ENCODE results near the gene EEFSEC.

EEFSEC gene

GRCh38 chr3:128232376-128233178, 79.3 kb downstream of the EEFSEC start:
- Histone ChIP-seq H3K4me1 (ENCODE audit: control insufficient read depth, insufficient read depth, low read length, poor library complexity, severe bottlenecking) (peaks cover 18% of the 10 kb centered on the region), H3K27ac (ENCODE audit: low read depth, low read length, severe bottlenecking) (peak overlapping the region; percentile 36), H3K36me3 (ENCODE audit: control insufficient read depth, insufficient read depth, low read length) (no peaks in the 10 kb centered on the region), H3K9me3 (ENCODE audit: control insufficient read depth, low read length) (no peaks in the 10 kb centered on the region), H3K4me3 (ENCODE audit: extremely low read depth, insufficient read depth, low read length, poor library complexity, severe bottlenecking) (no peak overlapping the region)
- 76 to 82% methylated on average over 6 to 8 of the region's 14 CpGs for whole genome bisulfite sequencing, 2 experiments (ENCODE audit: insufficient coverage in 2 of 2)

- no peaks in the 10 kb centered on the region for H3K36me3 ChIP-seq (ENCODE audit: control insufficient read depth, insufficient read depth, low read length)
- H3K27ac ChIP-seq (ENCODE audit: low read depth, low read length, severe bottlenecking), result no peak overlapping the region
- H3K9me3 ChIP-seq (ENCODE audit: control insufficient read depth, low read length), result no peaks in the 10 kb centered on the region
- WGBS, 2 experiments (ENCODE audit: insufficient coverage in 2 of 2), result 85 to 91% methylated on average over 3 to 5 of the region's 11 CpGs
- H3K4me3 ChIP-seq (ENCODE audit: extremely low read depth, insufficient read depth, low read length, poor library complexity, severe bottlenecking), result no peak overlapping the region
- peaks cover 18% of the 10 kb centered on the region for H3K4me1 ChIP-seq (ENCODE audit: control insufficient read depth, insufficient read depth, low read length, poor library complexity, severe bottlenecking)
These were observed 82.1 kb downstream of the EEFSEC start for GRCh38 chr3:128235207-128235926.

GRCh38 chr3:128236657-128237056, 83.4 kb downstream of the EEFSEC start:
- 85 to 93% methylated on average over 6 of the region's 8 CpGs for WGBS, 2 experiments (ENCODE audit: insufficient coverage in 2 of 2)
- Histone ChIP-seq H3K4me3 (ENCODE audit: extremely low read depth, insufficient read depth, low read length, poor library complexity, severe bottlenecking) (no peak overlapping the region), H3K27ac (ENCODE audit: low read depth, low read length, severe bottlenecking) (no peak overlapping the region), H3K36me3 (ENCODE audit: control insufficient read depth, insufficient read depth, low read length) (no peaks in the 10 kb centered on the region), H3K4me1 (ENCODE audit: control insufficient read depth, insufficient read depth, low read length, poor library complexity, severe bottlenecking) (peaks cover 14% of the 10 kb centered on the region), H3K9me3 (ENCODE audit: control insufficient read depth, low read length) (no peaks in the 10 kb centered on the region)

GRCh38 chr3:128237348-128238183, 84.3 kb downstream of the EEFSEC start:
- peaks cover 5% of the 10 kb centered on the region for H3K4me1 ChIP-seq (ENCODE audit: control insufficient read depth, insufficient read depth, low read length, poor library complexity, severe bottlenecking)
- H3K4me3 ChIP-seq (ENCODE audit: extremely low read depth, insufficient read depth, low read length, poor library complexity, severe bottlenecking), result no peak overlapping the region
- H3K27ac ChIP-seq (ENCODE audit: low read depth, low read length, severe bottlenecking), result no peak overlapping the region
- WGBS, 2 experiments (ENCODE audit: insufficient coverage in 2 of 2), result 88 to 93% methylated on average over 3 of the region's 3 CpGs
- H3K9me3 ChIP-seq (ENCODE audit: control insufficient read depth, low read length), result no peaks in the 10 kb centered on the region
- no peaks in the 10 kb centered on the region for H3K36me3 ChIP-seq (ENCODE audit: control insufficient read depth, insufficient read depth, low read length)

- Histone ChIP-seq H3K4me1 (ENCODE audit: control insufficient read depth, insufficient read depth, low read length, poor library complexity, severe bottlenecking) (peaks cover 5% of the 10 kb centered on the region), H3K27ac (ENCODE audit: low read depth, low read length, severe bottlenecking) (no peak overlapping the region), H3K9me3 (ENCODE audit: control insufficient read depth, low read length) (no peaks in the 10 kb centered on the region), H3K4me3 (ENCODE audit: extremely low read depth, insufficient read depth, low read length, poor library complexity, severe bottlenecking) (no peak overlapping the region), H3K36me3 (ENCODE audit: control insufficient read depth, insufficient read depth, low read length) (no peaks in the 10 kb centered on the region)
These were observed 84.9 kb downstream of the EEFSEC start for GRCh38 chr3:128238184-128238489.

GRCh38 chr3:128239304-128239703, 86.0 kb downstream of the EEFSEC start:
- WGBS, 2 experiments (ENCODE audit: insufficient coverage in 2 of 2), result 97 to 100% methylated on average over 3 of the region's 3 CpGs
- H3K4me1 ChIP-seq (ENCODE audit: control insufficient read depth, insufficient read depth, low read length, poor library complexity, severe bottlenecking), result peaks cover 8% of the 10 kb centered on the region
- no peak overlapping the region for H3K4me3 ChIP-seq (ENCODE audit: extremely low read depth, insufficient read depth, low read length, poor library complexity, severe bottlenecking)
- H3K27ac ChIP-seq (ENCODE audit: low read depth, low read length, severe bottlenecking), result no peak overlapping the region
- H3K9me3 ChIP-seq (ENCODE audit: control insufficient read depth, low read length), result no peaks in the 10 kb centered on the region
- H3K36me3 ChIP-seq (ENCODE audit: control insufficient read depth, insufficient read depth, low read length), result no peaks in the 10 kb centered on the region

GRCh38 chr3:128240232-128240631, 87.0 kb downstream of the EEFSEC start:
- H3K36me3 ChIP-seq (ENCODE audit: control insufficient read depth, insufficient read depth, low read length), result no peaks in the 10 kb centered on the region
- H3K4me1 ChIP-seq (ENCODE audit: control insufficient read depth, insufficient read depth, low read length, poor library complexity, severe bottlenecking), result peaks cover 8% of the 10 kb centered on the region
- H3K9me3 ChIP-seq (ENCODE audit: control insufficient read depth, low read length), result no peaks in the 10 kb centered on the region
- WGBS, 2 experiments (ENCODE audit: insufficient coverage in 2 of 2), result 90 to 100% methylated on average over 1 of the region's 1 CpG
- no peak overlapping the region for H3K27ac ChIP-seq (ENCODE audit: low read depth, low read length, severe bottlenecking)
- no peak overlapping the region for H3K4me3 ChIP-seq (ENCODE audit: extremely low read depth, insufficient read depth, low read length, poor library complexity, severe bottlenecking)

GRCh38 chr3:128241741-128242140, 88.5 kb downstream of the EEFSEC start:
- no peaks in the 10 kb centered on the region for H3K9me3 ChIP-seq (ENCODE audit: control insufficient read depth, low read length)
- H3K4me1 ChIP-seq (ENCODE audit: control insufficient read depth, insufficient read depth, low read length, poor library complexity, severe bottlenecking), result peaks cover 8% of the 10 kb centered on the region
- H3K4me3 ChIP-seq (ENCODE audit: extremely low read depth, insufficient read depth, low read length, poor library complexity, severe bottlenecking), result no peak overlapping the region
- no peak overlapping the region for H3K27ac ChIP-seq (ENCODE audit: low read depth, low read length, severe bottlenecking)
- WGBS, 2 experiments (ENCODE audit: insufficient coverage in 2 of 2), result 100% methylated on average over 2 of the region's 5 CpGs; no CpG with 5 or more reads in 1 of the 2 experiments
- no peaks in the 10 kb centered on the region for H3K36me3 ChIP-seq (ENCODE audit: control insufficient read depth, insufficient read depth, low read length)

GRCh38 chr3:128242818-128243601, 89.7 kb downstream of the EEFSEC start:
- Histone ChIP-seq H3K27ac (ENCODE audit: low read depth, low read length, severe bottlenecking) (peak overlapping the region; percentile 74), H3K9me3 (ENCODE audit: control insufficient read depth, low read length) (no peaks in the 10 kb centered on the region), H3K36me3 (ENCODE audit: control insufficient read depth, insufficient read depth, low read length) (no peaks in the 10 kb centered on the region), H3K4me1 (ENCODE audit: control insufficient read depth, insufficient read depth, low read length, poor library complexity, severe bottlenecking) (peaks cover 8% of the 10 kb centered on the region), H3K4me3 (ENCODE audit: extremely low read depth, insufficient read depth, low read length, poor library complexity, severe bottlenecking) (no peak overlapping the region)
- WGBS, 2 experiments (ENCODE audit: insufficient coverage in 2 of 2), result 88 to 92% methylated on average over 10 of the region's 13 CpGs
